ENCODE data around the gene DOHH. TPM values are rescaled to one million over a fixed set of nuclear protein-coding genes. Genes with fewer than 3 reads are reported as not detected.

Gene DOHH
- total RNA-seq, 1 experiment from 2014 or later, result 24.9 TPM

DNA sequence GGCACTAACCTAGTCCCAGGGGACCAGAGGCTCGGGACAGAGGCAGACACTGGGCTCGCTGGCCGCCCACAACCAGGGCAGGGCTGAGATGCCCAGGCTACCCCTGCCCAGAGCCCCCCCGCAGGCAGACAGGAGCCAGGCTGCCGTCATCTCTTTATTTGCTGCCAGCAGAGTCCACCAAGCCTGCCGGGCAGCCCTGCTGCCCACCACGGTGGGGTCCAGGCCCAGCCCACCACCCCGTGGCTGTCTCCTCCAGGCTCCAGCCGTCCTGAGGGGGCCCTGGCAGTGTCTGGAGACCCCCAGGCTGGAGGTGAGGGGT, 43.5 kb upstream of the DOHH start:
- no peak for DNase-seq (ENCODE audit: low read depth, low spot score)
- ChIA-PET CTCF (no interaction called here), POLR2A (no interaction called here)
- Histone ChIP-seq H3K27me3 (ENCODE audit: control insufficient read depth, insufficient read depth, low read length) (no peaks in the 10 kb centered on the region), H3K9me3 (ENCODE audit: control insufficient read depth, insufficient read depth, low read depth, low read length) (no peaks in the 10 kb centered on the region), H3K4me3 (ENCODE audit: low read depth in 2 of 2, low read length in 2 of 2) (no peak overlapping the region), H3K36me3 (ENCODE audit: control insufficient read depth, insufficient read depth, low read length) (0 out of 2 replicates have a peak, but pooled peaks cover 3% of the 10 kb centered on the region), H3K27ac (ENCODE audit: low read length) (no peak overlapping the region), H3K4me1 (ENCODE audit: control insufficient read depth, insufficient read depth, low read length) (no peaks in the 10 kb centered on the region)
- TF ChIP-seq TCF7L2 (IDR thresholded peaks at IDR 0.05; ENCODE audit: low read depth, low read length), result no peak
- no peak for TF ChIP-seq SIN3A (IDR thresholded peaks at IDR 0.05; ENCODE audit: borderline replicate concordance, insufficient read depth, low read depth, low read length)
- TF ChIP-seq, protein P1, sequence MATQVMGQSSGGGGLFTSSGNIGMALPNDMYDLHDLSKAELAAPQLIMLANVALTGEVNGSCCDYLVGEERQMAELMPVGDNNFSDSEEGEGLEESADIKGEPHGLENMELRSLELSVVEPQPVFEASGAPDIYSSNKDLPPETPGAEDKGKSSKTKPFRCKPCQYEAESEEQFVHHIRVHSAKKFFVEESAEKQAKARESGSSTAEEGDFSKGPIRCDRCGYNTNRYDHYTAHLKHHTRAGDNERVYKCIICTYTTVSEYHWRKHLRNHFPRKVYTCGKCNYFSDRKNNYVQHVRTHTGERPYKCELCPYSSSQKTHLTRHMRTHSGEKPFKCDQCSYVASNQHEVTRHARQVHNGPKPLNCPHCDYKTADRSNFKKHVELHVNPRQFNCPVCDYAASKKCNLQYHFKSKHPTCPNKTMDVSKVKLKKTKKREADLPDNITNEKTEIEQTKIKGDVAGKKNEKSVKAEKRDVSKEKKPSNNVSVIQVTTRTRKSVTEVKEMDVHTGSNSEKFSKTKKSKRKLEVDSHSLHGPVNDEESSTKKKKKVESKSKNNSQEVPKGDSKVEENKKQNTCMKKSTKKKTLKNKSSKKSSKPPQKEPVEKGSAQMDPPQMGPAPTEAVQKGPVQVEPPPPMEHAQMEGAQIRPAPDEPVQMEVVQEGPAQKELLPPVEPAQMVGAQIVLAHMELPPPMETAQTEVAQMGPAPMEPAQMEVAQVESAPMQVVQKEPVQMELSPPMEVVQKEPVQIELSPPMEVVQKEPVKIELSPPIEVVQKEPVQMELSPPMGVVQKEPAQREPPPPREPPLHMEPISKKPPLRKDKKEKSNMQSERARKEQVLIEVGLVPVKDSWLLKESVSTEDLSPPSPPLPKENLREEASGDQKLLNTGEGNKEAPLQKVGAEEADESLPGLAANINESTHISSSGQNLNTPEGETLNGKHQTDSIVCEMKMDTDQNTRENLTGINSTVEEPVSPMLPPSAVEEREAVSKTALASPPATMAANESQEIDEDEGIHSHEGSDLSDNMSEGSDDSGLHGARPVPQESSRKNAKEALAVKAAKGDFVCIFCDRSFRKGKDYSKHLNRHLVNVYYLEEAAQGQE (IDR thresholded peaks at IDR 0.05; ENCODE audit: insufficient read depth in 1 of 2, low read depth in 2 of 2, low read length in 1 of 2), result no peak
- TF ChIP-seq, protein P2, sequence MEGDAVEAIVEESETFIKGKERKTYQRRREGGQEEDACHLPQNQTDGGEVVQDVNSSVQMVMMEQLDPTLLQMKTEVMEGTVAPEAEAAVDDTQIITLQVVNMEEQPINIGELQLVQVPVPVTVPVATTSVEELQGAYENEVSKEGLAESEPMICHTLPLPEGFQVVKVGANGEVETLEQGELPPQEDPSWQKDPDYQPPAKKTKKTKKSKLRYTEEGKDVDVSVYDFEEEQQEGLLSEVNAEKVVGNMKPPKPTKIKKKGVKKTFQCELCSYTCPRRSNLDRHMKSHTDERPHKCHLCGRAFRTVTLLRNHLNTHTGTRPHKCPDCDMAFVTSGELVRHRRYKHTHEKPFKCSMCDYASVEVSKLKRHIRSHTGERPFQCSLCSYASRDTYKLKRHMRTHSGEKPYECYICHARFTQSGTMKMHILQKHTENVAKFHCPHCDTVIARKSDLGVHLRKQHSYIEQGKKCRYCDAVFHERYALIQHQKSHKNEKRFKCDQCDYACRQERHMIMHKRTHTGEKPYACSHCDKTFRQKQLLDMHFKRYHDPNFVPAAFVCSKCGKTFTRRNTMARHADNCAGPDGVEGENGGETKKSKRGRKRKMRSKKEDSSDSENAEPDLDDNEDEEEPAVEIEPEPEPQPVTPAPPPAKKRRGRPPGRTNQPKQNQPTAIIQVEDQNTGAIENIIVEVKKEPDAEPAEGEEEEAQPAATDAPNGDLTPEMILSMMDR (IDR thresholded peaks at IDR 0.05), result no peak
- TF ChIP-seq POLR2AphosphoS5 (IDR thresholded peaks at IDR 0.05; ENCODE audit: low read depth, low read length), result no peak
- intact Hi-C loops (cut with micrococcal nuclease; ENCODE audit: unreplicated experiment) (no loop called here), in situ Hi-C loops (cut with HindIII; ENCODE audit: low pct_unique_long_range_greater_than_20kb, low sequenced_read_pairs) (no loop called here)
- no TSS peak for BruUV-seq (replicated peaks)
- no peak for ATAC-seq

DNA sequence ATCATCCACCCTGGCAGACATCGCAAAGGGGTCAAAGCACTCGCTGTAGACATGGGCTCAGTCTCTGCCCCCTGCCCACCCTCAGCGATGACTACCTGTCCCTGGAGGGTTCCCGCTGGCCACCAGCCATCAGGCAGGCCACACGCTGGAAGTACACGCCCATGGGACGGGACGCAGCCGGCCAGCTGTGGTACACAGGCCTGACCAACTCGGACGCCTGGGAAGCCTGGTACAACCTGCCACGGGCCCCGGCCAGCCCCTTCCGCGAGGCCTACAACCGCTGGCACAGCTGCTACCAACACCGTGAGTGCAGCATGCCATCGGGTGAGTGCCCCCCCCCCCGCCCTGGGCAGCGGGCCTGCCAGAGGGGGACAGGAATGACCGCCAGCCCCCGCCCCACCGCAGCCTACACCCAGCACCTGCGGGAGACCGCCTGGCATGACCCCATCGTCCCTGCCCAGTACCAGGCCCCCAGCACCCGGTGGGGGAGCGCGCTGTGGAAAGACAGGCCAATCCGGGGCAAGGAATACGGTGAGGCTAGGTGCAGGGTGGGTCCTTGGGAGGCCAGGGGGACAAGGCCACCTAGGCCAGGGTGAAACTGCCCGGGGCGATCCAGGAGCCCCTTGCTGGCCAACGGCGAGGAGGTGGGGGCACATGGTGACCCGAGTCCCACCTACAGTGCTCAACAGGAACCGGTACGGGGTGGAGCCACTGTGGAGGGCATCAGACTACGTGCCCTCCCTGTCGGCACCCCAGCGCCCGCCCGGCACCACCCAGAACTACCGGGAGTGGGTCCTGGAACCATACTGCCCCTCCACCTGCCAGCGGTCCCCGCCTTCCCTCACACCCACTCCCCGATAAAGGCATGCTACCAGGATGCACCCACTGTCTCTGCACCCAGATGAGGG, 42.9 kb upstream of the DOHH start:
- no peak for ATAC-seq
- no peak for DNase-seq (ENCODE audit: low read depth, low spot score)
- in situ Hi-C loops (cut with HindIII; ENCODE audit: low pct_unique_long_range_greater_than_20kb, low sequenced_read_pairs) (no loop called here), intact Hi-C loops (cut with micrococcal nuclease; ENCODE audit: unreplicated experiment) (no loop called here)
- TF ChIP-seq, protein P2 (IDR thresholded peaks at IDR 0.05), result no peak
- no peak for TF ChIP-seq TCF7L2 (IDR thresholded peaks at IDR 0.05; ENCODE audit: low read depth, low read length)
- no peak for TF ChIP-seq SIN3A (IDR thresholded peaks at IDR 0.05; ENCODE audit: borderline replicate concordance, insufficient read depth, low read depth, low read length)
- no peak for TF ChIP-seq POLR2AphosphoS5 (IDR thresholded peaks at IDR 0.05; ENCODE audit: low read depth, low read length)
- TF ChIP-seq, protein P1 (IDR thresholded peaks at IDR 0.05; ENCODE audit: insufficient read depth in 1 of 2, low read depth in 2 of 2, low read length in 1 of 2), result no peak
- POLR2A ChIA-PET, result no interaction called here
- CTCF ChIA-PET, result no interaction called here
- H3K4me3 ChIP-seq (ENCODE audit: low read depth in 2 of 2, low read length in 2 of 2), result no peak overlapping the region
- no peaks in the 10 kb centered on the region for H3K9me3 ChIP-seq (ENCODE audit: control insufficient read depth, insufficient read depth, low read depth, low read length)
- BruUV-seq (replicated peaks), result no TSS peak
- 0 out of 2 replicates have a peak, but pooled peaks cover 3% of the 10 kb centered on the region for H3K36me3 ChIP-seq (ENCODE audit: control insufficient read depth, insufficient read depth, low read length)
- H3K27me3 ChIP-seq (ENCODE audit: control insufficient read depth, insufficient read depth, low read length), result no peaks in the 10 kb centered on the region
- H3K27ac ChIP-seq (ENCODE audit: low read length), result no peak overlapping the region
- H3K4me1 ChIP-seq (ENCODE audit: control insufficient read depth, insufficient read depth, low read length), result 0 out of 2 replicates have a peak, but pooled peaks cover 4% of the 10 kb centered on the region

Data from Panc1 (cell line).